HEK293 (cell line): Measurements from ENCODE around the gene ZNF550.

Experiments used
- CTCF ChIA-PET: fragments of 350-600 bp; formaldehyde crosslinking; extraction: SDS; loops from one replicate; lab custom pipeline; 2021; ENCODE audit warnings: antibody characterized with exemption; lab: Yijun Ruan, JAX
- POLR2A ChIA-PET: fragments of 300-600 bp; formaldehyde crosslinking; extraction: SDS; loops from one replicate; lab custom pipeline; 2020; ENCODE audit warnings: antibody characterized with exemption, inconsistent platforms; lab: Yijun Ruan, JAX
- H3K27ac ChIP-seq: fragments of 200-500 bp; sonication (Bioruptor generic); 2 replicates; pipeline ENCODE4 v1.5.1; 2014; ENCODE audit warnings: low read depth, low read length, control low read depth, inconsistent platforms; ENCODE audit errors: extremely low read depth
- H3K36me3 ChIP-seq, 2 experiments: fragments of 200-500 bp in 1 of 2; sonication (Bioruptor generic) in 1 of 2; 1 replicate in 1 of 2; 2 replicates in 1 of 2; pipeline ENCODE4 v1.5.1; 2014 to 2017; ENCODE audit warnings: inconsistent platforms in 2 of 2, low read length in 2 of 2; ENCODE audit not compliant: control insufficient read depth in 2 of 2, insufficient read depth in 1 of 2
- H3K4me1 ChIP-seq: fragments of 200-500 bp; sonication (Bioruptor generic); 2 replicates; pipeline ENCODE4 v1.5.1; 2014; ENCODE audit warnings: mild to moderate bottlenecking, low read length, inconsistent platforms; ENCODE audit not compliant: control insufficient read depth, insufficient read depth
- H3K4me3 ChIP-seq: 2 replicates; pipeline ENCODE4 v1.5.1; 2011; ENCODE audit warnings: low read depth, mild to moderate bottlenecking, control low read depth, low read length, moderate library complexity
- H3K9me3 ChIP-seq: fragments of 200-500 bp; sonication (Bioruptor generic); 2 replicates; pipeline ENCODE4 v1.5.1; 2014; ENCODE audit warnings: low read depth, low read length, inconsistent platforms; ENCODE audit not compliant: control insufficient read depth, insufficient read depth
- GLIS2 ChIP-seq: fragments of 450-650 bp; formaldehyde crosslinking; IDR thresholded peaks from 2 replicates; pipeline ENCODE4 v1.5.1; 2016; ENCODE audit warnings: missing biosample characterization, missing genetic modification characterization
- KLF7 ChIP-seq: fragments of 450-650 bp; formaldehyde crosslinking; IDR thresholded peaks from 2 replicates; pipeline ENCODE4 v1.5.1; 2016; ENCODE audit warnings: missing biosample characterization, missing genetic modification characterization, borderline replicate concordance
- KLF8 ChIP-seq: fragments of 450-650 bp; formaldehyde crosslinking; IDR thresholded peaks from 2 replicates; pipeline ENCODE4 v1.5.1; 2016; ENCODE audit warnings: missing biosample characterization, missing genetic modification characterization
- MEIS1 ChIP-seq: sonication (generic); formaldehyde crosslinking; IDR thresholded peaks from 2 replicates; pipeline ENCODE4 v1.8.1; 2022; ENCODE audit warnings: missing genetic modification reagents, mild to moderate bottlenecking, borderline replicate concordance
- SALL2 ChIP-seq: fragments of 450-650 bp; formaldehyde crosslinking; IDR thresholded peaks from 2 replicates; pipeline ENCODE4 v1.5.0; 2017; ENCODE audit warnings: missing biosample characterization, mild to moderate bottlenecking, missing genetic modification characterization, borderline replicate concordance
- SCRT2 ChIP-seq: fragments of 450-650 bp; formaldehyde crosslinking; IDR thresholded peaks from 2 replicates; pipeline ENCODE4 v1.5.1; 2016; ENCODE audit warnings: missing biosample characterization, missing genetic modification characterization
- TCF7L2 ChIP-seq: IDR thresholded peaks from 2 replicates; pipeline ENCODE4 v1.6.1; 2011; ENCODE audit warnings: low read depth, mild to moderate bottlenecking, inconsistent platforms, low read length, moderate library complexity, borderline replicate concordance
- TRIM28 ChIP-seq: IDR thresholded peaks from 2 replicates; pipeline ENCODE4 v1.6.1; 2011; ENCODE audit warnings: low read length, control low read depth, borderline replicate concordance
- ZFP37 ChIP-seq: fragments of 450-650 bp; formaldehyde crosslinking; IDR thresholded peaks from 2 replicates; pipeline ENCODE4 v1.5.1; 2016; ENCODE audit warnings: missing biosample characterization, missing genetic modification characterization
- ZIC2 ChIP-seq: fragments of 450-650 bp; formaldehyde crosslinking; IDR thresholded peaks from 2 replicates; pipeline ENCODE4 v1.5.1; 2016; ENCODE audit warnings: missing biosample characterization, missing genetic modification characterization
- ZNF324 ChIP-seq: fragments of 450-650 bp; formaldehyde crosslinking; IDR thresholded peaks from 2 replicates; pipeline ENCODE4 v1.5.1; 2016; ENCODE audit warnings: missing biosample characterization, missing genetic modification characterization
- ZNF366 ChIP-seq: fragments of 450-650 bp; formaldehyde crosslinking; conservative IDR thresholded peaks from 2 replicates; pipeline ENCODE4 v1.5.1; 2016; ENCODE audit warnings: missing biosample characterization, missing genetic modification characterization
- ZNF391 ChIP-seq: fragments of 450-650 bp; formaldehyde crosslinking; IDR thresholded peaks from 2 replicates; pipeline ENCODE4 v1.5.1; 2016; ENCODE audit warnings: low read depth, missing biosample characterization, missing genetic modification characterization, borderline replicate concordance
- ZNF394 ChIP-seq: fragments of 450-650 bp; formaldehyde crosslinking; IDR thresholded peaks from 2 replicates; pipeline ENCODE4 v1.5.1; 2016; ENCODE audit warnings: missing biosample characterization, missing genetic modification characterization, mild to moderate bottlenecking, moderate library complexity, borderline replicate concordance
- ZNF48 ChIP-seq: fragments of 450-650 bp; formaldehyde crosslinking; IDR thresholded peaks from 2 replicates; pipeline ENCODE4 v1.5.1; 2016; ENCODE audit warnings: missing biosample characterization, missing genetic modification characterization
- ZNF518A ChIP-seq: fragments of 450-650 bp; formaldehyde crosslinking; conservative IDR thresholded peaks from 2 replicates; pipeline ENCODE4 v1.5.1; 2016; ENCODE audit warnings: low read depth, missing biosample characterization, missing genetic modification characterization
- ZNF548 ChIP-seq: fragments of 450-650 bp; formaldehyde crosslinking; IDR thresholded peaks from 2 replicates; pipeline ENCODE4 v1.5.1; 2016; ENCODE audit warnings: missing biosample characterization, missing genetic modification characterization
- ZNF560 ChIP-seq: fragments of 450-650 bp; formaldehyde crosslinking; IDR thresholded peaks from 2 replicates; pipeline ENCODE4 v1.5.1; 2017; ENCODE audit warnings: missing biosample characterization, missing genetic modification characterization, borderline replicate concordance
- ZNF561 ChIP-seq: fragments of 450-650 bp; IDR thresholded peaks from 2 replicates; pipeline ENCODE4 v1.5.1; 2018; ENCODE audit warnings: missing biosample characterization, missing genetic modification characterization, borderline replicate concordance
- ZNF623 ChIP-seq: fragments of 450-650 bp; formaldehyde crosslinking; IDR thresholded peaks from 2 replicates; pipeline ENCODE4 v1.5.1; 2016; ENCODE audit warnings: missing biosample characterization, missing genetic modification characterization
- ZNF677 ChIP-seq: fragments of 450-650 bp; IDR thresholded peaks from 2 replicates; pipeline ENCODE4 v1.5.0; 2018; ENCODE audit warnings: missing biosample characterization, mild to moderate bottlenecking, missing genetic modification characterization, moderate library complexity
- TF ChIP-seq, protein P1 (sequence below): fragments of 450-650 bp; formaldehyde crosslinking; IDR thresholded peaks from 2 replicates; pipeline ENCODE4 v1.5.1; 2016; ENCODE audit warnings: missing biosample characterization, missing genetic modification characterization

Gene ZNF550

DNA sequence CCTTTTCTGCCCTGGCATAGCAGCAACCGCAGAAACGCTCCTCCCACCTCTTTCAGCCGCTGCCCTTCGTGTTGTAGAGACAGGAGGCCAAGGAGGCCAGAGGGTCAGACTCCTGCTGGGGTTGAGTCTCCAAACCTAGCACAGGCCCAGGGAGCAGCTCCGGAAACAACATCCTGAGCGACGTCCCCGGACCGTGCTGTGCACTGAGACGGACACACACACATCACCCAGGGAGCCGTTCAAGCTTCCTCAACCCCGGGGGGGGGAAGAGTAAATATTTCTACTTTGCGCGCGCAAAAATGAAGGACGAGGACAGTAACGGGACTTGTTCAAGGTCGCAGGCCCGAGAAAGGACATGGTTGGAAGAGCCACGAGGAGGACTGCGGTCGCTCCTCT, 657 bp downstream of the ZNF550 start (continued):
- TF ChIP-seq, protein P1, sequence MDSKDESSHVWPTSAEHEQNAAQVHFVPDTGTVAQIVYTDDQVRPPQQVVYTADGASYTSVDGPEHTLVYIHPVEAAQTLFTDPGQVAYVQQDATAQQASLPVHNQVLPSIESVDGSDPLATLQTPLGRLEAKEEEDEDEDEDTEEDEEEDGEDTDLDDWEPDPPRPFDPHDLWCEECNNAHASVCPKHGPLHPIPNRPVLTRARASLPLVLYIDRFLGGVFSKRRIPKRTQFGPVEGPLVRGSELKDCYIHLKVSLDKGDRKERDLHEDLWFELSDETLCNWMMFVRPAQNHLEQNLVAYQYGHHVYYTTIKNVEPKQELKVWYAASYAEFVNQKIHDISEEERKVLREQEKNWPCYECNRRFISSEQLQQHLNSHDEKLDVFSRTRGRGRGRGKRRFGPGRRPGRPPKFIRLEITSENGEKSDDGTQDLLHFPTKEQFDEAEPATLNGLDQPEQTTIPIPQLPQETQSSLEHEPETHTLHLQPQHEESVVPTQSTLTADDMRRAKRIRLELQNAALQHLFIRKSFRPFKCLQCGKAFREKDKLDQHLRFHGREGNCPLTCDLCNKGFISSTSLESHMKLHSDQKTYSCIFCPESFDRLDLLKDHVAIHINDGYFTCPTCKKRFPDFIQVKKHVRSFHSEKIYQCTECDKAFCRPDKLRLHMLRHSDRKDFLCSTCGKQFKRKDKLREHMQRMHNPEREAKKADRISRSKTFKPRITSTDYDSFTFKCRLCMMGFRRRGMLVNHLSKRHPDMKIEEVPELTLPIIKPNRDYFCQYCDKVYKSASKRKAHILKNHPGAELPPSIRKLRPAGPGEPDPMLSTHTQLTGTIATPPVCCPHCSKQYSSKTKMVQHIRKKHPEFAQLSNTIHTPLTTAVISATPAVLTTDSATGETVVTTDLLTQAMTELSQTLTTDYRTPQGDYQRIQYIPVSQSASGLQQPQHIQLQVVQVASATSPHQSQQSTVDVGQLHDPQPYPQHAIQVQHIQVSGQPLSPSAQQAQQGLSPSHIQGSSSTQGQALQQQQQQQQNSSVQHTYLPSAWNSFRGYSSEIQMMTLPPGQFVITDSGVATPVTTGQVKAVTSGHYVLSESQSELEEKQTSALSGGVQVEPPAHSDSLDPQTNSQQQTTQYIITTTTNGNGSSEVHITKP, result 0 out of 2 replicates have a peak, but pooled peaks have one; percentile 16

DNA sequence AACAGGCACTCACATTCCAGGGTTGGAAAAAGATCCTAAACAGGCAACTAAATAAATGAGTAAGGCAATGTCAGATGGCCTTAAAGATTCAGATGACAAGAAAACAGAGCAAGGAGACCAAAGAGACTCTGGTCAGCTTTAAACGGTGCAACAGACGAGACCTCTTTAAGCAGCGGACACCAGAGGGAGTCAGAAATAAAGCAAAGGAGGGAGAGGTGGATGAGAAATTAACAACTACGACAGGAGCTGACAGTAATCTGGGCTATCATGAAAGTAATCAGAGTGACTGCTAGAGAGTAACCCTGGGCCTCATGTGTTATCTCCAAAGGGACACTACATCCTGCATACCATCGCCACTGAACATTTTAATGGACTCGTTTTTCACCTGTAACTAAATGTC, 1.1 kb downstream of the ZNF550 start:
- Histone ChIP-seq H3K9me3 (peaks cover 6% of the 10 kb centered on the region; the same call in 1 of the 2 replicates), H3K4me1 (no peaks in the 10 kb centered on the region; the same call in 1 of the 2 replicates), H3K27ac (no peak overlapping the region), H3K4me3 (peak overlapping the region; percentile 69), H3K36me3 (peaks cover 28 to 46% of the 10 kb centered on the region in 2 experiments)
- ChIA-PET CTCF (interaction anchor here (0.6 kb wide), 2 partner anchors 161 to 1010 kb away, joined by 3 to 5 read pairs; no protein-coding TSS in a partner anchor), POLR2A (interaction anchor here (0.6 to 1.0 kb wide), 3 partner anchors 10 to 196 kb away, joined by 3 to 4 read pairs (median 3); partner anchors contain the start of gene ZNF772)
- TF ChIP-seq SCRT2 (tag by site-specific recombination) (peak; percentile 72; the same call in 1 of the 2 replicates), ZNF394 (no peak)

- TF ChIP-seq ZNF48 (tag by site-specific recombination) (no peak), TCF7L2 (no peak), SALL2 (tag by site-specific recombination) (no peak)
- TF ChIP-seq, all 188 proteins: peak for 0
- no peak overlapping the region for H3K4me3 ChIP-seq
- H3K9me3 ChIP-seq, result peaks cover 4% of the 10 kb centered on the region; the same call in 1 of the 2 replicates
- peaks cover 37 to 54% of the 10 kb centered on the region in 2 experiments for H3K36me3 ChIP-seq
- CTCF ChIA-PET, result interaction anchor here (0.6 kb wide), 1 partner anchor 1009 kb away, joined by 5 read pairs; no protein-coding TSS in a partner anchor
- H3K27ac ChIP-seq, result no peak overlapping the region
- POLR2A ChIA-PET, result no interaction called here
- H3K4me1 ChIP-seq, result no peaks in the 10 kb centered on the region; the same call in 1 of the 2 replicates
These were observed 2.0 kb downstream of the ZNF550 start for GRCh38 chr19:57557659-57558058.

- no peaks in the 10 kb centered on the region for H3K4me1 ChIP-seq
- CTCF ChIA-PET, result interaction anchor here (0.7 kb wide), 1 partner anchor 147 kb away, joined by 3 read pairs; no protein-coding TSS in a partner anchor
- POLR2A ChIA-PET, result no interaction called here
- peaks cover 87 to 99% of the 10 kb centered on the region in 2 experiments for H3K36me3 ChIP-seq
- peaks cover 7% of the 10 kb centered on the region for H3K9me3 ChIP-seq
- no peak overlapping the region for H3K27ac ChIP-seq
- no peak overlapping the region for H3K4me3 ChIP-seq
- TF ChIP-seq TRIM28 (no peak), ZNF391 (tag by site-specific recombination) (no peak), ZNF324 (tag by site-specific recombination) (no peak), KLF8 (tag by site-specific recombination) (no peak), MEIS1 (CRISPR knock-in tag) (no peak), KLF7 (tag by site-specific recombination) (no peak), ZFP37 (tag by site-specific recombination) (no peak), ZIC2 (tag by site-specific recombination) (no peak), ZNF560 (tag by site-specific recombination) (no peak), ZNF623 (tag by site-specific recombination) (no peak), ZNF677 (tag by site-specific recombination) (no peak), GLIS2 (no peak), TCF7L2 (no peak), ZNF366 (no peak), ZNF561 (tag by site-specific recombination) (no peak), ZNF518A (tag by site-specific recombination) (no peak), ZNF548 (tag by site-specific recombination) (no peak)
These were observed 7.2 kb downstream of the ZNF550 start for GRCh38 chr19:57552432-57552831.
